Upper lobe of left lung (tissue), 4 donors: ENCODE data around the gene LRRC15.

Source experiments
- CTCF ChIP-seq, 6 experiments: fragments of 450-650 bp in 4 of 6; fragments of 200-600 bp in 2 of 6; sonication (generic) in 2 of 6; IDR thresholded peaks; one replicate each; pipeline ENCODE4 v1.5.1; 2016 to 2019; ENCODE audit warnings: antibody characterized with exemption in 6 of 6
- POLR2A ChIP-seq, 4 donors: fragments of 450-650 bp; IDR thresholded peaks; one replicate each; pipeline ENCODE4 v1.5.1; 2016 to 2017; ENCODE audit warnings: antibody characterized with exemption in 4 of 4, mild to moderate bottlenecking in 2 of 4

- TF ChIP-seq CTCF (IDR thresholded peaks at IDR 0.05): no peak
- no peak for TF ChIP-seq POLR2A (IDR thresholded peaks at IDR 0.05)
Measured at GRCh38 chr3:194395212-194395611, 25.7 kb upstream of the LRRC15 start.
